Measurements from ENCODE around the gene SYNGAP1.

DNA sequence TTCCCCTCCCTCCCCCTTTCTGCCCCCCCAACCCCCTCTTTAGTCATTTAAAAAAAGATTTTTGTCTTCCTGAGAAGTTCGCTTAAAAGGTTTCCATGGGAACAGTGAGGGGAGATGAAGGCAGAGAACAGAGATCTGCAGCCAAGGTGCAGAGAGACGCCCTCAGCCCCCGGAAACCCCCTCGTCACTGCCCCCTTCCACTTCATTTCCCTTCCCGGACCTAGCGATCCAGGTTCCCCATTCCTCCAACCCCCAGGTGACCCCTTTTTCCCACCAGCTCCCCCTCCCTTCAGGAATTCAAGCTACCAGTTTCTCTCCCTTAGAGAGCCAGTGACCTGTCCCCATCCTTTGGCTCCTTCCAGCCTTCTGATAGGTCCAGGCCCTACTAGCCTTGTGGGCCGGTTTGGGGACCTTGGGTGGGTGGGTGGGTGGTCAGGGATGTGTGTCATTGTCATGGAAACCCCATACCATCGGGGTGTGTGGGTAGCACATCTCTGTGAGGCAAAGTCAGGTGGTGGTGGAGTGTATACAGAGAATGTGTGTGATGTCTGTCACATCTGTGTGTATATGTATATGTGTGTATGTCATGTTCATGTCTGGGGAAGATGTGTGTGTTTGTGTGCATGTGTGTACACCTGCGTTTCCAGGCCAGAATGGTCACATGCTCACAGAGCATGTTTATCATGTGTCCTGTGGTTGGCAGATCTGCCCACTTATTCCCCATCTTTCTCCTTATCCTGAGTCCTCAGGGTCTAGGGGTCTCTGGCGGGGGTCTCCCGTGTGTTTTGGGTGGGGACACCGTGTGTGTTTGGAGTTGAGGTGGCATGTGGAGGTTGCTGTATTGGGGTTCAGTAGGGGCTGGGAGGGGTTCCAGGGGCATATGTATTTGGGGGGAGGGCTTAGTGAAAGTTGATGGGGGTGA lies 7.0 kb downstream of the SYNGAP1 start:
- no peak for TF ChIP-seq CTCF (IDR thresholded peaks at IDR 0.05; ENCODE audit: low read depth, low read length)
- TF ChIP-seq POLR2A (IDR thresholded peaks at IDR 0.05; ENCODE audit: extremely low read depth, insufficient read length): no peak

All from NB4 (cell line).